Prostate gland (tissue), 2 donors: ENCODE measurements around the gene RBPJL.

ENCODE experiments used
- CTCF ChIP-seq, 4 experiments: fragments of 200-600 bp in 2 of 4; fragments of 450-650 bp in 2 of 4; sonication (generic) in 2 of 4; IDR thresholded peaks; 1 replicate in 3 of 4; 2 replicates in 1 of 4; pipeline ENCODE4 v1.5.1; 2016 to 2019; ENCODE audit warnings: antibody characterized with exemption in 4 of 4, mild to moderate bottlenecking in 2 of 4, moderate library complexity in 2 of 4
- POLR2A ChIP-seq: fragments of 450-650 bp; IDR thresholded peaks from one replicate; pipeline ENCODE4 v1.6.1; 2016; ENCODE audit warnings: antibody characterized with exemption, mild to moderate bottlenecking
- POLR2AphosphoS5 ChIP-seq: sonication (generic); formaldehyde crosslinking; IDR thresholded peaks from one replicate; pipeline ENCODE4 v1.6.1; 2017; ENCODE audit warnings: antibody characterized with exemption

GRCh38 chr20:45288860-45289259, 17.8 kb upstream of the RBPJL start:
- TF ChIP-seq CTCF (IDR thresholded peaks at IDR 0.05) (no peak), POLR2AphosphoS5 (no peak), POLR2A (no peak)
